Retina (tissue), 1 donor: ENCODE measurements around the gene BABAM2.
A peak's percentile ranks its signal among the peaks of the same experiment; 100 is the strongest.

Experiments used
- DNase-seq: peaks from one replicate; pipeline ENCODE4 v3.0.0-alpha.2; 2016

BABAM2 gene

DNA sequence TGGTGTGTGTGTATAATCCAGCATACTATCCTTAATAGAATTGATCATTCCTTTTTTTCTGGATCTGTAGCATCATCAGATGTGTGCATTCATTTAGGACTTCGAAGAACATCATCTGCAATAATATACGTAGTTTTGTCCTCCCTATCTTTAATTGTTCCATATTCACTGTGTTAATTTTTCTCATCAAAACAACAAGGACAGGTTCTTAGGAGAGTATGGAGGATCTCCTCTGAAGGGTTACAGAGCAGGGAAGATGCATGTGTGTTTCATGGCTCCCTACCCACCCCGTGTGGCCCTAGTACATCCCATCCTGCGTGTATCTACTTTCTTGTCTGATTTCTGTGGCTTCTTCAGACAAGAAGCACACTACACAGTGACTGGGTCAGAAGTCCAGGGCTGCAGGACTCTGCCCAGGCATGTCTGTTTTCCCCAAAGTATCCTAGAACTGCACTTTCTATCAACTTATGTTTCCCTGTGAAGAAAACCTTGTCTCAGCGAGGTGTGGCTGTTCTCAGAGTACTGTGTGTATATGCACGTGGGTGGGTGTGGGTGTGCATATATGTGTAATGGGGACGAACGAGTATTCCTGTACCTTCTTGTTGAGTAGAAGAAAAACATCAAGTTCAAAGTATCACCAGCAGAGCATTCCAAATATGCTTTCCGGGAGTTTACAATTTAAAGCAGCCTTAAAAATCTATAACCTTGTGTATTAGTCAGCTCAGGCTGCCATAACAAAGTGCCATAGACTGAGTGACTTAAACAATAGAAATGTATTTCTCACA, 281.8 kb downstream of the BABAM2 start:
- no peak for DNase-seq

DNA sequence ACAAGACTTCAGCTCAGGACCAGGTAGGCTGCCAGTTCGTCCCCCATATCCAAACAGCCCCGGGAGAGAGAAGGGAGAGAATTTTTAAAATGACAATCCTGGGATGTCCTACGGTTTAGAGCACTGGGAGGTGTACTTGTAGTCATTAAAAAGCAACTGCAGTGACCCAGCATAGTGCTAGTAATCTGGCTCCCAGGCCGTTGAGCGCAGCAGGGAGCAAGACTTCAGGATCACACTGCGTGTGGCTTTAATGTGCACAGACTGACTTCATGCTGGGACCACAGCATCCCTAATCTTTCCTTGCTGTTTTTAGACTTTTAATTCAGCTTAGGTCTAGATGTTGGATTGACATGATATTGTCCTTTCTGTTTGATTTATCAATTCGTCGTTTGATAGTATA, 282.8 kb downstream of the BABAM2 start:
- no peak for DNase-seq

DNA sequence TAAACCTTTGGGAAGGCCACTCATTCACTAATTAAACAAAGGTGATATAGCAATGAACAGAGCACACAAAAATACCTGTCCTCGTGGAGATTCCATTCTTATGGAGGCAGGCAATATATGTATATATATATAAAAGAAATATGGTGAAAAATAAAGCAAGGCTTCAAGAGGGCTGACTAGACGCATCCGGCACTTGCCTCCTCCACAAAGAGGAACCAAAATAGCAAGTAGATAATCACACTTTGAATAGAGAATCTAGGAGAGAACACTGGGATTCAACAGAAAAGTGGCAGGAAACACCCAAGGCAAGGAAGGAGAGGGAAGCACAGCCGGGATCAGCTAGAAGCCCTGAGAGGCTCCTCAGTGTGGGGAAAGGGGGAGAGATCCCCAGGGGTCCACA, 283.7 kb downstream of the BABAM2 start:
- no peak for DNase-seq

DNA sequence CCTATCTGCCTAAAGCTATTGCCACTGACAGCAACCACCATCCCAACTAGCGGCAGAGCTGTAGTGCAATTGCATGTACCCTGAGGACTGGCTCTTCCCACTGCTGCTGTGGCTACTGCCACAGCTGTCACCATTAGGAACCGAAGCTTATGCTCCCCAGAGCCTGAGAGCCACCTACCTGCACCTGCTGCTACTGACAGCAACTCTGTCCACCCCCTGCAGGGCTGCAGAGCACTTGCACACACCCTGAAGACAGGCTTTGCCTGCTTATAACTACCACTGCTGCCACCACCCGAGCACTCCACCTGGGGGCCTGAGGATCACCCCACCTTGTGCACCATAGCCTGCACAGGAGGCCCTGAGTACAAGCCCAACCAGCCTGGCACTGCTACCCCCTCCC, 284.5 kb downstream of the BABAM2 start:
- no peak for DNase-seq

DNA sequence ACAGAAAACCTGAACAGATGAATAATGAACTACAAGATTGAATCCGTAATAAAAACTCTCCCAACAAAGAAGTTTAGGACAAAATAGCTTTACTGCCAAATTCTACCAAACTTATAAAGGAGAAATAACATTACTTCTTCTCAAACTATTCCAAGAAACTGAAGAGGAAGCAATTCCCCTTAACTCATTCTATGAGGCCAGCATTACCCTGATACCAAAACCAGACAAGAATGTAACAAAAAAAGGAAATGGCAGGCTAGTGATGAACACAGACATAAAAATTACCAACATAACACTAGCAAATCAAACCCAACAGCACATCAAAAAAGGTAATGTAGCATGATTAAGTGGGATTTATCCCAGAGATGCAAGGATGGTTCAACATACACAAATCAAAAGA, 288.4 kb downstream of the BABAM2 start:
- DNase-seq: no peak

DNA sequence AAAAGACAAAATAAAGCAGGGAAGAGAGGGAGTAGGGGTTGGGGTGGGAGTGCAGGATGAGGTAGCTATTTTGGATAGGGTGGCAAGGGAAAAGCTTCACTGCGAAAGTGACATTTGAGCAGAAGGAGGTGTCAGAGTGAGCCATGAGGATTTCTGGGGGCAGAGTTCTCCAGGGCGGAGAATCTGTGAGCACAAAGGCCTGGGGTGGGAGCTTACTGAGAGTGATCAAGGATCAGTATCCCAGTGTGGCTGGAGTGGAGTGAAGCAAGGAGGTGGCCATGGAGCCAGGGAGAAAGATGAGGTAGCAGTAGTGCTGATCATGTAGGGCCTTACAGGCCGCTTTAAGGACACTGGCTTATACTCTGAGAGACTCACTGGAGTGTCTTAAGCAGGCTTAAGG, 291.3 kb downstream of the BABAM2 start:
- no peak for DNase-seq

DNA sequence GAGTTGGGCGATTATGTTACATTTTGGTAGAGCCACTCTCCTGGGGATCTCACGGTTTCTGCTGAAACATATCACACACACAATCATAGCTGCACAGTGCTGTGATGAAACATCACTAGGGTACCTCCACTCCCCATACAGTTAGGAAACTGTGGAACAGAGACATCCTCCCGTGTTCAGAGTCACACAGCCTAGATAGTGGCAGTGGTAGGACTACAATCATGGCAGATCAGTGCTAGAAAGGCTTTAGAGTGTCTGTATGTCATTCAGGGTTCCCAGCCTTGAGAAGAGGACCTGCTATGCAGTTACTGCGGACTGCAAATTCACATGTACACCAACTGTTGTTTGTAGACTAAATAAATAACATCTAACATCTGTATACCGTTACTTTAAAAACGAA, 291.8 kb downstream of the BABAM2 start:
- no peak for DNase-seq

DNA sequence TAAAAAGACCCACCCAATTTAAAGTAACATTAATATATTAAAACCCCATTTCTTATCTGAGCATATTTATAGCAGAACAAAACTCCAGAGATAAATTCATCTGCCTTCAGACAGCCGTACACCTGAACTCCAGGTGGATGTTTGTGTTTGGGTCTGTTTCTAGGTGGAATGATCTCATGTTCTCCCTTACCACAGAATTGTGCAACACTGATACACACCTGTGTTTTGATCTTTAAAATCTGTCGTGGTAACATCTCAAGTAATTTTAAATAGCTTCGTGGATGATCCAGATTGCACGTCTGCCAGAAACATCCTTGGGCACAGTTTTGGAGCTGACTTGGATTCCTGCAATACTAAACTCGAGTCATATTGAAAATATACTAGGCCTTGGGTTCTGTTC, 294.6 kb downstream of the BABAM2 start:
- DNase-seq: no peak

DNA sequence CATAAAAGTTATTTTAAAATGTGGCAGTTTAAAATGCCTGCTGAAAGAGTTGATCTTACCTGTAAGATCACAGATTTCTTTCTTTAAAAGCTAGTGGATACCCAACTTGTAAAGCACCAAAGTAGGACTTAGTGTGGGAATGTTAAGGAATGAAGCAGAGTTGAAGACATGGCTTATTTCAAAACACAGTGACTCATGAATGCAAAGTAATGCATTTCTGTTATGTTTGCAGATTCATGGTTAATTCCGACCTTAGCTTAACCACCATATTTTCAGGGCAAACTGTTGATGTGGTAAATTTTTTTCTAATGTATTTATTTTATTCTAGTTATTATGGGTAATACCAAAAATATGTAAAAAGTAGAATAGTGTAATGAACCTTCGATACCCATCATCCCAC, 295.4 kb downstream of the BABAM2 start:
- DNase-seq: no peak

DNA sequence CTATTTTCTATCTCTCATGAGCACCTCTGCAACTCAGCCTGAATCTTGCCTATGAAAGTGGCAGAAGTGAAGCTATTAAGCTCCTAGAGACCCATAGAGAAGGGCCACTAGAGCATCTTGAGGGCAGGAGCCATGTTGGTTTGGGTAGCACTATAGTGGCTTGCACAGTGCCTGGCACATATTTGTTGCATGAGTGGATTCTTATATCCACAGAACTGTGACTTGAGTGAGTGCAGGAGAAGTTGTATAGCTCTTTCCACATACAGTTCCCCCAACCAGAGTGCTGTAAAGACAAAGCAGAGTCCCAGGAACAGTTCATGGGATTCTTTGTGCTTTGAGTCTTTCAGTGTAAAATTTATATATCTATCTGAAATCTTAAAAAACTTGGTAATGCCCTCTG, 296.7 kb downstream of the BABAM2 start:
- DNase-seq: no peak

DNA sequence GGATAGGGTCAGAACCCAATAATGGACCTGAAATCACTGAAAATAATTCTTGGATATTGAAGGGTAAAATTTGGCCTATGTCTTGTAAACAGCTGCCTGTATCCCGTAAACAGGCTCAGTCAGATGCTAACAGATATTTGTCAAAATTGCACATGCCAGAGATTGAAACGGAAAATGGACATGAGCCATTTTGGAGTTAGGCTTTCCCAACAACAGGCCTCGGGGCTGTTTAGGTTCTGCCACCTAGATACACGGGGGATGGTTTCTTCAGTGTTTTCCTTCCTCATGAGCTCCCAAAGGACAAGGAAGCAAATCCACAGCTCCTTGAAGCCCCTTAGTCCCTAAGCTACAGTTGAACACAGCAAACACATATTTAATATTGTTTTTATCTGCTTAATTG, 297.9 kb downstream of the BABAM2 start:
- no peak for DNase-seq

DNA sequence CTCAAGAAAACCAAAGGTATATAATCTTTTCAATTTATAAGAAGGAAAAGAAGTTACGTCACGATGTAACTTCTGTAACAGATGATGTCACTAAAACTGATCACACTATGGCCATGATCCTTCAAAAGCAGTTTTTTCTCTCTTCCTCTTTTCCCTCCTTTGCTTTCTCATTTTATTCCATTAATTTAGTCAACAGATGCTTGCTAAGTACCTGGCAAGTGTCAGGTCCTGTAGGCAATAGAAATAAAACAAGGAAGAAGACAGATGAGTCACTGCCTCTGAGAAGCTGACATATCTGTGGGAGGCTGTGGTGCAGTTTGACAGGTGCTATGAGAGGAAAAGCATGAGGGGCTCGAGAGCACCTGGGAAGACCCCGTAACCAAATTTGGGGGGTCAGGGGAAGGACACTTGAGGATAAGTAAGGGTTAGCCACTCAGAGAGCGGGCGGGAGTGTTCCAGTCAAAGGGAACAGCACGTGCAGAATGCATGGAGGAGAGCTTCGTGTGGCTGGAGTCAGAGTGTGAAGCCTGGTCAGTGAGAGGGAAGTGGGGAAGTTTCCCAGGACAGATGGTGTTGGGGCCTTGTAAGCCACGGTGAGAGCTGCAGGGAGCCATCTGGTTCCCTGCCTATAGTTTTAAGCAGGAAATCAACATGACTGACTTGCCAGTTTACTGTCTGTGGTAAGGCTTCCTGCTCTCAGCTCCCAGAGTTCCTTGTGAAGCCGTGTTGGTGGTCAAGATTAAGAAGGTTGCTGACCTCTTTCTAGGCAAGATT, 303.3 kb downstream of the BABAM2 start:
- DNase-seq: peak; percentile 5

DNA sequence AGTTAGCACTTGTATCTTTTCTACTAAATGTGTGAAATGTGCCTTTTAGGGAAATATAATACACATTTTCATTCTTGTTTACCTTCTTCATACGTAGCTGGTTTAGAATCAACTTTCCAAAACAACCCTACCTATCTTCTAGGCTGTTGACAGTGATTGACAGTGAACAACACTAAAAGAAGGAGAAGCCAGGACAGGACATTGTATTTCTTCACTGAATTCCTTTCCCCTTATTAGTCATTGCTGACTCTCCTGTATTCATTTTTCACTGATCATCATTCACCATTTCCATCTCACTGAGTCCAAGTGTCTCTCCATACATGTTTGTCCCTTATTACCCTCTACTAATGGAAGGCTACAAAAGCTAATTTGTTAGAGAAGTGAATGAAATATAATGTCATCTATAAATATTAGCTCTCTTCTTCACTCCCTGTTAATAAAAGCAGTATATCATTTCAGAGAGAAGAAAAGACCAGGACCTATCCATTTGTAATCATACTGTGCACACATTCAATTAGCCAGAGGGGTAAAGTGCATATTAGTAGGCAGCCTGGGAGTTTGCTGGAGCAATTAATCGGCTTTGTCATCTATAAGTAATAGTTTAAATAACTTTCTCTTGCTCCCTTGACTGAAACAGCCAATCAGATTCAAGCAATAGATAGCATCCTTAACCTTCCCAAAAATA, 309.6 kb downstream of the BABAM2 start:
- DNase-seq: no peak

DNA sequence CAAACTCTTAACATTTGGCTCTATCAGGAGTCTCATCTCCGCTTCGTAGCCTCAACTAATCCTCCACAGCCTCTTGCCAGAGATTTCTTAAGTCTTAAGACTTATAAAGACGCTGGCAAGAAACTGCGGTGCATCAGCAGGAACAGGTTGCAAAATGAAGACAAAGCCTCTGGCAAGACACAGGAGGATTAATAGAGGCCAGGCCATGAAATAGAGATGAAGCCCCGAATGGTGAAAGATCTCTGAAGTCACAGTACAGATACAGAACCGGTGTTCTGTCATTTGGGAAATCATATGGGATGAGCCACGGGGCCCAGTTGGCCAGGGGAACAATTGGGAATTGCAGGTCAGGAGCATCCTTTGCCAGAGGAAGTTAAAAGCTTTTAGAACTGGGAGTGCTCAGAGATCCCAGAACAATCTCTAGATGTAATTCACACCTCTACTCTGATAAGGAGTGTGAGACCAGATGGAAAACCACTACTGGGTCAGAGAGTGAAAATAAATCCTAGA, 311.2 kb downstream of the BABAM2 start:
- DNase-seq: no peak

DNA sequence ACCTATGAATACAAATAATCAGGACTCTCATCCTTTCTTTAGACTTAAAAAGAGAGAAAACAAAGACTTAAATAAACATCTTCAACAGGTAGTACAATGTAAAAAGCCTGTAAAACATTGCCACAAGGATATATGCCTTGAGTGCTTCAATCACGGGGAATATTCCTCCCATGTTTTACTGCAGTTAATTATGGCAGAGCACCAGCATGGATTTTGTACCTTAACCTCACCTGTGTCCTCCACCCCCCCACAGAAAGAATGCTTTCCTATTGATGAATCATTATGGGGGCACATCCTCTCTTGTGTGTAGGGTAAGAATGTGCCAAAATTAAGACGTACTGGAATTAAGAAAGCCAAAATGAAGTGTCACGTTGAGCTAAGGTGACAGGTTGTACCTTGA, 312.2 kb downstream of the BABAM2 start:
- no peak for DNase-seq

DNA sequence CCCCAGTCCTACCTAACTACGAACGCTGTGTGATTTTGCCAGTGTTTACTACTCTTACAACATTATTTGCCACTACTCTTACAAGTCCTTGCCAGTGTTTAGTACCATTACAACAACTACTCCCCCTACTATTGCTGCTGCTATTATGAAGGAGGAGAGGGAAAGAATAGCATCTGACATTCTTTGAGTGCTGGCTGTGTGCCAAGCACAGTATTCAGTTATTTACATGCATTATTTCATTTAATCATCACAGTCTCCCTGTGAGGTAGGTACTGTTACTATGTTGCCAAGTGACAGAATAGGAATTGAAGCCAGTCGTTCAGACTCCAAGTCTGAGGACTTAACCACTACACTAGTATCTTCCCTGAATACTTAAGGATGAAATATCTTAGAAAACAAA, 316.2 kb downstream of the BABAM2 start:
- no peak for DNase-seq

DNA sequence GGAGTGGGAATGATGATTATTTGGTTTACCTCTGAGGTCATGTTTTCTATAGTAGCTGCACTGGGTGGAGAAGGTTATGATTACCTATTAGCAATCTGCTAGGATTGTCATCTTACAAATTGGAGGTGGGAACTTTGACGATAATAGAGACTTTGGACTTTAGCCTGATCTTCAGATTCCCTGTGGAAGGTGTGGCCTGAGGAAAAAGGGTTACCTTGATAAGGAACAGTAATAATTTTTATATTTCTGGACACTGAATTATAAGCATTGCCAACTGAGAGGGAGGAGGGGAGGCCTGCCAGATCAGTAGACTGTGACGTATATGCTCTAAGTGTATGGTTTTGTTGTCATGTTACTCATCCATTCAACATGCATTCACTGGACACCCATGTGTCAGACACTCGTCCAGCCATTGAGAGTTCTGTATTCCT, 318.7 kb downstream of the BABAM2 start:
- DNase-seq: no peak

DNA sequence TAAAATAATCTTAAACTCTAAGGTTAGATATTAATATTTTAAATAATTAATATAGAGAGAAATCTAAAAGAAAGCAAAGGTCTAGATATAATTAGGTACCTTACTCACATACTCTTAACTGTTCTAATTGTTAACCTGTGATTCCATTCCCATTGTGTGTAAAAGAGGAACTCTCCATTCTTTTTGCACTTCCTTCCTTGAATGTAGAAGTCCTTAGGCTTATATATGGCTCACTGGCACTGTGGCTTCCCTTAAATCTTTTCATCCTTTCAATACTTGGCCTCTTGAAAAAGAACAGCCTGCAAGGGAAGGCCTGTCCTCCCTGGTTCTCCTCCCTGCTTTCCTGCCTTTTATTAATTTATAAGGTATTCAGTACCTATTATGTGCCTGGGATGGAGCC, 319.3 kb downstream of the BABAM2 start:
- no peak for DNase-seq

DNA sequence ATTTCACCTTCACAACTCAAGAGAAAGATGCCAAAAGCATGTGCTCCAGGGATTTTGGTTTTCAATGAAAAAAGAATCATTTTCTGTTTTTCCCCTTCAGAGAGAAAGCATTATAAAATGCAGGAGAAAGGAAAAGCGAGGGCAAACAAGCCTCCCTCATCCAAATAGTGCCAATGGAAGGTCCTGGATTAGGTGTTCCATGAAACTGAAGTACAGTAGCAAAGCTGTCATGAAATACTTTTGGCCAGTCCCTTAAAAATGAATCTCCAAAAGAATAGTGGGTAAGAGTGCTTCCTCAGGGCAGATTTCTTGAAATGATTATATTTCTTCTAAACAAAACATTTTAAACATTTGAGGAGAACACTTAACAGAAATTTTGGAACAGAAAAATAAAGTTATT, 320.0 kb downstream of the BABAM2 start:
- DNase-seq: no peak

DNA sequence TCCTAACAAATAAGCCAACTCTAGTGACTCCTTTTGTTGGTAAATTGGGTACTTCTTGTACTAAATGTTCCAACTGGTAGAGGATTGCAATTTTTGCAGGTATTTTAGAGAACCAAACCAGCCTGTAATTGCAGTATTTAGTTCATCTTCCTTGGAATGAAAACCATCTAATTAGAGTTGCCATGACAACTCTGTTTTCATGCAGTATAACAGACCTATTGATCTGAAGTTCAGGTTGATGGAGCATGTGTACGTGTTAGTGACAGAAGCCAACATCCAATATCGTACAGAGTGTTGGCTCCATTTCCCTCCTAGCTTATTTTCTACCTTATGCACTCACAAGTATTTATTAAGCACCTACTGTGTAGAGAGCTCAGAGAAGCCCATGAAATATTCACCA, 325.8 kb downstream of the BABAM2 start:
- DNase-seq: peak; percentile 45

DNA sequence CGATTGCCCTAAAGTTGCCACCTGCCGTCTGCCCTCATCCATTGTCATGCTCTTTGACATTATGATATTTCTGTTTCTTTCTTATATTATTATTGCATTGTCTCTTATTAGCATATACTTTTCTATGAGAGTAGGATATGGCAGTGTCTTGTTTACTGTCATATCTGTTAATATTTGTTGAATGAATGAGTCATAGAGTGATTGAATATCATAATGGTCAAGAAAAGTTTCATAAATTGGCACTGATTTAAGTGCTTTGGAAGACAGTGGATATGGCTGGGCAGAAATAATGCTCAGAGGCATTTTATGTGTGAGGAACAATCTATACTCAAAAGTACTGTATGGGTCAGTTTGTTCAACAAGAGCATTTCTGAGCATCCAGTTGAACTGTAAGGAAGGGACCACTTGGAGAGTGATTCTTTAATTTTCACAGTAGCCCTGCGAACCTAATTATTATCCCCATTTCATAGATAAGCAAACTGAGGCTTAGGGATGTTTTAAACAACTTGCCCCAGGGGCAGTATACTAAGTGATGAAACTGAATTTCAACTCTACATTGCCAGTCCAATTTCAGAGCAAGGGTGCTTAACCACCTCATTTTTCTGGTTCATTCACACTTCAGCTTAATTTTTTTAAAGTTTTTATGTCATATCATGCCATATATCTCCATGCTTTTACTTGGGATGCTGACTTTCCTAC, 326.7 kb downstream of the BABAM2 start:
- DNase-seq: no peak

DNA sequence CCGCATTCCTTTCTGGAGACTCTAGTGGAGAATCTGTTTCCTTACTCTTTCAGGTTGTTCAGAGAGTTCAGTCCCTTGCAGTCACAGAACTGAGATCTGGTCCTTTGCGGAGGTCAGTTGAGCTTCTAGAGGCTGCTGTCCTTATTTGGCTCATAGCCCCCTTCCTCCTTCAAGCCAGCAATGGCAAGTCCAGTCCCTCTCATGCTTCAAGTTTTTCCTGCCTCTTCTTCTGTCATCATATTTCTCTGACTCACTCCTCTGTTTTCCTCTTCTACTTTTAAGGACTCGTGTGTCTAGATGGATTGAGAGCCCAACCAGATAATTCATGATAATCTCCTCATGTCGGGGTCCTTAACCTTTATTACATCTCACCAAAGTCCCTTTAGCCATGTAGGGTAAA, 328.6 kb downstream of the BABAM2 start:
- DNase-seq: no peak

DNA sequence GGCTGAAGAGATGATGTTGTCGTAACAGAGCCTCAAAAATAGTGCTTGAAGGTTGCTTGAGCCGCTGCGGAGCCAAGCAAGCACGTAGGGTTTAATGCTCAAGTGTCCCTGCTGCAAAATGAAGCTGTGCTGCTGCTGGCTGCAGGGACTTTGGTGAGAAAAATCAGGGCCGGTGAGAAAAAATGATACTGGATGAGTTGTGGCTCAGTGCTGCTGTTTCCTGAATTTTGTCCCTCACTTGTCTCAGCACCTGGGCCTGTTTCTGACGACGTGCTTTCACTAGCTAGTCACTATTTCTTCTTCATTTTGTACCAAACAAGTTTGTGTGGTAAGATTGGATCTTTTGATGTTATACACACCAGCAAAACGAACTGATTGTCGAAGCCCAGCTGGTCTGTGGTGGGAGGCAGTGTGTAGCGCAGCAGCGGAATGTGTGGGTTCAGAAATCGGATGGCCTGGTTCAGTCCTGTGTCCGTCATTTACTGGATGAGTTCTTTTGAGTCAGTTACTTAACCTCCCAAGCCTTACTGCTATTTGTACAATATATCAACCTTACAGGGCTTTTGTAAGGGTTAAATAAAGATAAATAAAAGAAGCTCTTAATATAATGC, 329.3 kb downstream of the BABAM2 start:
- no peak for DNase-seq
